ENCODE results near the gene IL17RE.
"Not testable (repeated sequence)": the region's sequence is repeated elsewhere in the genome, so short reads cannot be mapped to it uniquely, and the experiment has no call there.

Gene IL17RE

GRCh38 chr3:9937486-9938238 is 35.0 kb downstream of the IL17RE start:
- DNase-seq = no peak

GRCh38 chr3:9938966-9939365 is 36.3 kb downstream of the IL17RE start:
- no peak for DNase-seq

GRCh38 chr3:9939906-9940305 is 37.3 kb downstream of the IL17RE start:
- not testable (repeated sequence) for DNase-seq

- no peak for DNase-seq
Measured at GRCh38 chr3:9940746-9941145, 38.1 kb downstream of the IL17RE start.

- DNase-seq = no peak
Measured at GRCh38 chr3:9942164-9942563, 39.5 kb downstream of the IL17RE start.

- DNase-seq = no peak
Measured at GRCh38 chr3:9942934-9943690, 40.5 kb downstream of the IL17RE start.

- DNase-seq = no peak
Measured at GRCh38 chr3:9944271-9944670, 41.6 kb downstream of the IL17RE start.

GRCh38 chr3:9945358-9945757 is 42.7 kb downstream of the IL17RE start:
- DNase-seq = no peak

- peak; percentile 93 for DNase-seq
Measured at GRCh38 chr3:9946112-9947024, 43.7 kb downstream of the IL17RE start.

GRCh38 chr3:9947025-9947995 is 44.7 kb downstream of the IL17RE start:
- peak; percentile 85 for DNase-seq

GRCh38 chr3:9948586-9948985 is 45.9 kb downstream of the IL17RE start:
- DNase-seq = no peak

- no peak for DNase-seq
Measured at GRCh38 chr3:9949115-9949514, 46.5 kb downstream of the IL17RE start.

GRCh38 chr3:9949626-9950025 is 47.0 kb downstream of the IL17RE start:
- DNase-seq = no peak

- DNase-seq = no peak
Measured at GRCh38 chr3:9951126-9951525, 48.5 kb downstream of the IL17RE start.

GRCh38 chr3:9951598-9951961 is 48.9 kb downstream of the IL17RE start:
- no peak for DNase-seq

GRCh38 chr3:9951962-9952805 is 49.5 kb downstream of the IL17RE start, which contains the start of gene PRRT3:
PRRT3 (minus strand) TSS chr3:9952408; CDS start chr3:9950115, 2,293 bp downstream.
- DNase-seq = peak; percentile 63

GRCh38 chr3:9955067-9955502 is 52.4 kb downstream of the IL17RE start:
- no peak for DNase-seq

GRCh38 chr3:9955611-9956352 is 53.1 kb downstream of the IL17RE start:
- no peak for DNase-seq

- no peak for DNase-seq
Measured at GRCh38 chr3:9957214-9957613, 54.6 kb downstream of the IL17RE start.

All from right forelimb (tissue), 1 donor.